CD4-positive, alpha-beta T cell (primary cell): Measurements from ENCODE around the gene MCOLN3. TPM values are rescaled to one million over a fixed set of nuclear protein-coding genes. Genes with fewer than 3 reads are reported as not detected.

Experiments
- ATAC-seq: fragments of 200-7000 bp; cut with Tn5 transposase; one replicate; pipeline ENCODE4 v1.10.0; 2022; ENCODE audit warnings: mild to moderate bottlenecking; ENCODE audit not compliant: poor library complexity
- CTCF ChIA-PET: fragments of 350-600 bp; sonication (Branson Sonifier 250); formaldehyde crosslinking; loops from one replicate; lab custom pipeline; 2021; ENCODE audit warnings: antibody characterized with exemption, inconsistent platforms; lab: Charles Lee
- POLR2A ChIA-PET: fragments of 350-600 bp; sonication (Branson Sonifier 250); formaldehyde crosslinking; loops from one replicate; lab custom pipeline; 2021; ENCODE audit warnings: antibody characterized with exemption, inconsistent platforms; lab: Charles Lee
- DNase-seq, 14 experiments: peaks; one replicate each; pipeline ENCODE4 v3.0.0-alpha.2; 2013 to 2020; ENCODE audit warnings: mixed read lengths in 2 of 14
- H3K27ac ChIP-seq, 2 donors: one replicate each; pipeline versions ENCODE4 v1.5.1 to v1.7.0; 2013; ENCODE audit warnings: low read length in 2 of 2, low read depth in 1 of 2, mild to moderate bottlenecking in 1 of 2
- H3K27me3 ChIP-seq, 2 experiments: 1 replicate in 1 of 2; 2 replicates in 1 of 2; pipeline versions ENCODE4 v1.6.1 to v1.7.0; 2013; ENCODE audit warnings: low read length in 2 of 2, control low read depth in 1 of 2, mild to moderate bottlenecking in 1 of 2, moderate library complexity in 1 of 2; ENCODE audit not compliant: insufficient read depth in 2 of 2, control insufficient read depth in 1 of 2
- H3K36me3 ChIP-seq: one replicate; pipeline ENCODE4 v1.6.1; 2013; ENCODE audit warnings: low read length, control low read depth; ENCODE audit not compliant: insufficient read depth
- H3K4me1 ChIP-seq: one replicate; pipeline ENCODE4 v1.6.1; 2013; ENCODE audit warnings: low read length, control low read depth; ENCODE audit not compliant: insufficient read depth
- H3K4me3 ChIP-seq: one replicate; pipeline ENCODE4 v1.5.1; 2013; ENCODE audit warnings: mild to moderate bottlenecking, low read length, moderate library complexity
- H3K9me3 ChIP-seq, 2 experiments: 1 replicate in 1 of 2; 2 replicates in 1 of 2; pipeline versions ENCODE4 v1.6.1 to v1.7.0; 2013; ENCODE audit warnings: low read length in 2 of 2, mild to moderate bottlenecking in 2 of 2, control low read depth in 1 of 2, moderate library complexity in 1 of 2; ENCODE audit not compliant: control insufficient read depth in 1 of 2, insufficient read depth in 1 of 2
- H3K27ac Mint-ChIP-seq: one replicate; pipeline ENCODE4 v1.8.0; 2020; ENCODE audit warnings: mixed read lengths
- H3K27me3 Mint-ChIP-seq: one replicate; pipeline ENCODE4 v1.8.0; 2021; ENCODE audit warnings: mixed read lengths
- H3K36me3 Mint-ChIP-seq: one replicate; pipeline ENCODE4 v1.8.0; 2021; ENCODE audit warnings: low read depth, mixed read lengths
- H3K4me1 Mint-ChIP-seq: one replicate; pipeline ENCODE4 v1.8.0; 2021; ENCODE audit warnings: low read depth, mixed read lengths
- H3K4me3 Mint-ChIP-seq: one replicate; pipeline ENCODE4 v1.8.0; 2020; ENCODE audit warnings: mild to moderate bottlenecking, mixed read lengths
- H3K9me3 Mint-ChIP-seq: one replicate; pipeline ENCODE4 v1.8.0; 2020; ENCODE audit warnings: mixed read lengths
- intact Hi-C, 2 experiments: fragments of 100-400 bp; cut with DNase I in 1 of 2; cut with micrococcal nuclease in 1 of 2; formaldehyde crosslinking; loops; one replicate each; pipeline versions ENCODE4 v1.15.1 to v1.9.0; 2023 to 2025; cut with DNase I, micrococcal nuclease
- total RNA-seq, 174 experiments: library from RNA in 2 of 174; stranded (reverse) in 2 of 174; gene quantifications; one replicate each; pipeline ENCODE4 v1.2.3 and lab custom pipeline; 2021 to 2026
- TF ChIP-seq, protein P1 (sequence below): fragments of 200-600 bp; IDR thresholded peaks from one replicate; pipeline ENCODE4 v1.8.0; 2022; ENCODE audit warnings: antibody characterized with exemption, mild to moderate bottlenecking

Gene MCOLN3
- total RNA-seq, 2 experiments from 2014 or later, result 0.14 to 0.22 TPM

DNA sequence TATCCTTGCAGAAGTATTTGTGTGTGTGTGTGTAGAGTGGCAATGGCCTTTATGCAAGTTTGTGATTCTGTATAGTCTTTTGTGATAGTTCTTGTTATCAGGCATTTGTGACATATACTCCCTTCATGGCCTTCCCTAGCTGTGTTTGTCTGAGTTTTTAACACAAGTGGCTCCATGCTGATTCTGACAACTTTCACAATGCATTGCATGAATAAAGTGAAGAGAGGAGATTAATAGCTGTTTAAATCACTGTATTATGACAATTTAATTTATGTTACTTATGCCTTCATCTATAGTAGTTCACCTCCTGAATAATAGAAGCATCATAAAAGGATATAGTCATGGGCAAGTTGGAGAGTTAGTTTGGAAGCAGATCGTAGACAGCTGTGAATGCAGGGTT lies 17.2 kb upstream of the MCOLN3 start:
- DNase-seq, result no peak
- Histone ChIP-seq H3K9me3 (no peaks in the 10 kb centered on the region), H3K4me3 (no peak overlapping the region), H3K4me1 (peaks cover 10% of the 10 kb centered on the region), H3K27ac (no peak overlapping the region), H3K36me3 (no peaks in the 10 kb centered on the region), H3K27me3 (peaks cover 0 to 3% of the 10 kb centered on the region in 2 experiments)
- no peak for ATAC-seq
- TF ChIP-seq, protein P1, sequence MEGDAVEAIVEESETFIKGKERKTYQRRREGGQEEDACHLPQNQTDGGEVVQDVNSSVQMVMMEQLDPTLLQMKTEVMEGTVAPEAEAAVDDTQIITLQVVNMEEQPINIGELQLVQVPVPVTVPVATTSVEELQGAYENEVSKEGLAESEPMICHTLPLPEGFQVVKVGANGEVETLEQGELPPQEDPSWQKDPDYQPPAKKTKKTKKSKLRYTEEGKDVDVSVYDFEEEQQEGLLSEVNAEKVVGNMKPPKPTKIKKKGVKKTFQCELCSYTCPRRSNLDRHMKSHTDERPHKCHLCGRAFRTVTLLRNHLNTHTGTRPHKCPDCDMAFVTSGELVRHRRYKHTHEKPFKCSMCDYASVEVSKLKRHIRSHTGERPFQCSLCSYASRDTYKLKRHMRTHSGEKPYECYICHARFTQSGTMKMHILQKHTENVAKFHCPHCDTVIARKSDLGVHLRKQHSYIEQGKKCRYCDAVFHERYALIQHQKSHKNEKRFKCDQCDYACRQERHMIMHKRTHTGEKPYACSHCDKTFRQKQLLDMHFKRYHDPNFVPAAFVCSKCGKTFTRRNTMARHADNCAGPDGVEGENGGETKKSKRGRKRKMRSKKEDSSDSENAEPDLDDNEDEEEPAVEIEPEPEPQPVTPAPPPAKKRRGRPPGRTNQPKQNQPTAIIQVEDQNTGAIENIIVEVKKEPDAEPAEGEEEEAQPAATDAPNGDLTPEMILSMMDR, result no peak
- no peak overlapping the region for H3K4me3 Mint-ChIP-seq
- H3K9me3 Mint-ChIP-seq, result no peaks in the 10 kb centered on the region
- H3K36me3 Mint-ChIP-seq, result no peaks in the 10 kb centered on the region
- H3K4me1 Mint-ChIP-seq, result peaks cover 10% of the 10 kb centered on the region
- ChIA-PET POLR2A (no interaction called here), CTCF (interaction anchor here (0.9 kb wide), 1 partner anchor 10 kb away, joined by 3 read pairs; no protein-coding TSS in a partner anchor)
- intact Hi-C loops, result no loop called here
- H3K27ac Mint-ChIP-seq, result no peak overlapping the region
- H3K27me3 Mint-ChIP-seq, result peaks cover 18% of the 10 kb centered on the region

DNA sequence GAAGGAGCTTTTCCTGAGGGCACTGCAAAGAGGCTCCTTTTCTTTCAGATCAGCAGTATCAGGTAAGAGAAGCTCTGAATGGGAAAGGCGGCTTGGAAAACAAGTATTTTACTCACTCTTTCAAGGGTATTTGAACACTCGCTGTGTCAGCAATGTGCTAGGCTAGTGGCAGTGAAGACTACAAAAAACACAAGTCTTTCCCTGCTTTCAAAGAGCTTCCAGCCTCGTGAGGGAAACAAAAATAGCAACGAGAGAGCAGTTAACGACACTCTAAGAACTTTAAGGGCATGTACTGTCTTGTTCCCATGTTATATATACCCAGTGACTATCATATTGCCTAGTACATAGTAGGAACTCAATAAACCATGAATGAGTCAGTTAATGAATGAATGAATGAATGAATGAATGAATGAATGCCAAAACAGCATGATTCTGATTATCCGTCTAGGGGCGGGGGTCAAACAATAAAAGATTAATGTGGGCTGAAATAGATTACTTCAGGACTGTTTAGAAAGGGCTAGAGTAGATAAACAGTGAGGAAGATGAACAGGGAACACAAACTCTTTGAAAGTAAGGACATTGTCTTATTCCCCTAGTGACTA lies 14.2 kb upstream of the MCOLN3 start:
- intact Hi-C loops, result loop anchor here (5.0 kb wide), 3 partner anchors 140 to 215 kb away; partner anchors contain the start of genes BCL10 (in 1 of the 2), C1orf52 (in 1 of the 2) and SYDE2 (in 1 of the 2)
- Histone ChIP-seq H3K27ac (no peak overlapping the region), H3K4me1 (peaks cover 10% of the 10 kb centered on the region), H3K36me3 (no peaks in the 10 kb centered on the region), H3K4me3 (peak overlapping the region; percentile 50), H3K9me3 (no peaks in the 10 kb centered on the region), H3K27me3 (peaks cover 0 to 3% of the 10 kb centered on the region in 2 experiments)
- ChIA-PET CTCF (interaction anchor here (1.3 to 1.4 kb wide), 3 partner anchors 9 to 197 kb away, joined by 4 to 7 read pairs (median 4); partner anchors contain the start of gene C1orf52), POLR2A (interaction anchor here (0.8 kb wide), 1 partner anchor 71 kb away, joined by 3 read pairs; no protein-coding TSS in a partner anchor)
- H3K4me3 Mint-ChIP-seq, result peak overlapping the region; percentile 89
- peaks cover 28% of the 10 kb centered on the region for H3K27me3 Mint-ChIP-seq
- DNase-seq (no peak), ATAC-seq (peak; percentile 18)
- peaks cover 10% of the 10 kb centered on the region for H3K4me1 Mint-ChIP-seq
- H3K36me3 Mint-ChIP-seq, result no peaks in the 10 kb centered on the region
- TF ChIP-seq, protein P1, result no peak
- H3K9me3 Mint-ChIP-seq, result no peaks in the 10 kb centered on the region
- peak overlapping the region; percentile 43 for H3K27ac Mint-ChIP-seq

DNA sequence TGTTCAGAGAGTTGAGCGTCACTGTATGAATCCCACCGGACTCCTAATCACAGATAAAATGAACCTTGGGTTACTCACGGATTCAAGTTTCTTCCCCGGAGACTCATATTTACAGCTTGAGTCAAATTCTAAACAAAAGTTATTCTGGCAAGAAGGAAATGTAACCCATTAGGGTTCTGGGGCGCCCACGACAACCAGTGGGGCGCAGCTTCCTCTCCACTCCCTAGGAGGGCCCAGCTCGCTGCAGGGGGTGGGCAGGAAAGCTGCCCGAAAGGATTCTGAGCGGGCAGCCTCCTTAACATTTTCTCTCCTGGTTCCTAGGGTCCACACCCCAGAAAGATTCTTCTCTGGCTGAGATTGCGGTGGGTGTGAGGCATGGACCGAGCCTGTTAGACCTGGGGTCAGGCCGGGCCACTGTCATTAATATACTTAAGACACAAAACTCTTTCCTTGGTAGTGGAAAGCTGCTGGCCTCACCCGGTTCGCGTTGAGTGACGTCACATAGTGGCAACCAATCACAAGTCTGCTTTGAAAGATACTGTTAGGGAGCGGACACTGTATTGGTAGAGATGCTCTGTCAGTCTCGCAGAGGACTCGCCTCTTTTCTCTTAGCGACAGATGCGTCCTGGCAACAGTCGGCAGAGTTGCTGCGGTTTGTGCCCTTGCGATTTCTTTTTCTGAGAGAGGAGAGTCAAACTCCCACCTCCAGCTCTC lies 13.6 kb upstream of the MCOLN3 start:
- Mint-ChIP-seq H3K27ac (peak overlapping the region; percentile 43), H3K27me3 (peaks cover 28% of the 10 kb centered on the region), H3K4me3 (peak overlapping the region; percentile 89), H3K4me1 (peaks cover 10% of the 10 kb centered on the region), H3K9me3 (no peaks in the 10 kb centered on the region), H3K36me3 (no peaks in the 10 kb centered on the region)
- ATAC-seq, result peak; percentile 99
- Histone ChIP-seq H3K4me3 (peak overlapping the region; percentile 50), H3K27me3 (peaks cover 0 to 3% of the 10 kb centered on the region in 2 experiments), H3K4me1 (peaks cover 10% of the 10 kb centered on the region), H3K9me3 (no peaks in the 10 kb centered on the region), H3K27ac (no peak overlapping the region), H3K36me3 (no peaks in the 10 kb centered on the region)
- intact Hi-C loops, result loop anchor here (5.0 kb wide), 3 partner anchors 140 to 215 kb away; partner anchors contain the start of genes BCL10 (in 1 of the 2), C1orf52 (in 1 of the 2) and SYDE2 (in 1 of the 2)
- peak; percentile 69 to 95 (median 73) for DNase-seq
- TF ChIP-seq, protein P1, result no peak
- CTCF ChIA-PET, result interaction anchor here (0.6 to 1.4 kb wide), 4 partner anchors 9 to 198 kb away, joined by 3 to 7 read pairs (median 4); partner anchors contain the start of gene C1orf52
- POLR2A ChIA-PET, result interaction anchor here (0.8 kb wide), 2 partner anchors 70 to 140 kb away, joined by 3 read pairs; no protein-coding TSS in a partner anchor
